Breast epithelium (tissue), 4 donors: ENCODE results near the gene PDZD4. TPM values are rescaled to one million over a fixed set of nuclear protein-coding genes. Genes with fewer than 3 reads are reported as not detected.

Experiments used
- DNase-seq, 2 donors: peaks; one replicate each; pipeline ENCODE4 v3.0.0-alpha.2; 2019; ENCODE audit warnings: low spot score in 2 of 2
- H3K27ac ChIP-seq, 2 donors: fragments of 200-600 bp; sonication (generic) in 1 of 2; one replicate each; pipeline ENCODE4 v1.5.1; 2016 to 2019; ENCODE audit warnings: mild to moderate bottlenecking in 1 of 2
- H3K27me3 ChIP-seq, 2 donors: fragments of 200-600 bp; sonication (generic) in 1 of 2; one replicate each; pipeline versions ENCODE4 v1.5.1 to v1.6.0; 2017 to 2019; ENCODE audit warnings: control low read depth in 1 of 2, mild to moderate bottlenecking in 1 of 2
- H3K36me3 ChIP-seq: fragments of 200-600 bp; one replicate; pipeline ENCODE4 v1.5.1; 2019
- H3K4me1 ChIP-seq, 2 donors: fragments of 200-600 bp; sonication (generic); one replicate each; pipeline ENCODE4 v1.5.1; 2016 to 2019; ENCODE audit warnings: control low read depth in 1 of 2
- H3K4me3 ChIP-seq, 3 donors: fragments of 200-600 bp; sonication (generic); 1 replicate in 2 of 3; 2 replicates in 1 of 3; pipeline ENCODE4 v1.5.1; 2016 to 2019; ENCODE audit warnings: mild to moderate bottlenecking in 3 of 3, moderate library complexity in 2 of 3
- H3K9me3 ChIP-seq, 2 donors: fragments of 200-600 bp; sonication (generic) in 1 of 2; one replicate each; pipeline ENCODE4 v1.5.1; 2016 to 2019; ENCODE audit warnings: control low read depth in 1 of 2
- POLR2A ChIP-seq: fragments of 450-650 bp; IDR thresholded peaks from one replicate; pipeline ENCODE4 v1.6.1; 2016; ENCODE audit warnings: antibody characterized with exemption, mild to moderate bottlenecking, moderate library complexity
- POLR2AphosphoS5 ChIP-seq, 3 donors: sonication (generic); formaldehyde crosslinking; IDR thresholded peaks; one replicate each; pipeline ENCODE4 v1.6.1; 2017; ENCODE audit warnings: antibody characterized with exemption in 3 of 3
- intact Hi-C: fragments of 100-400 bp; cut with DNase I; formaldehyde crosslinking; loops from one replicate; pipeline ENCODE4 v1.15.1; 2023; ENCODE audit warnings: low total_unique reads
- total RNA-seq, 3 donors: library from RNA; depleted of rRNA; stranded (reverse); fragments of >200 nt; gene quantifications; one replicate each; pipeline ENCODE4 v1.1.0, GENCODE V29; 2016
- TF ChIP-seq, protein P1 (sequence below), 3 donors: fragments of 450-650 bp; IDR thresholded peaks; one replicate each; pipeline ENCODE4 v1.5.1; 2016 to 2017; ENCODE audit warnings: antibody characterized with exemption in 3 of 3, mild to moderate bottlenecking in 3 of 3, moderate library complexity in 3 of 3

PDZD4 gene
- total RNA-seq, 3 donors from 2014 or later, result 0.80 to 5.6 (median 2.9) TPM

DNA sequence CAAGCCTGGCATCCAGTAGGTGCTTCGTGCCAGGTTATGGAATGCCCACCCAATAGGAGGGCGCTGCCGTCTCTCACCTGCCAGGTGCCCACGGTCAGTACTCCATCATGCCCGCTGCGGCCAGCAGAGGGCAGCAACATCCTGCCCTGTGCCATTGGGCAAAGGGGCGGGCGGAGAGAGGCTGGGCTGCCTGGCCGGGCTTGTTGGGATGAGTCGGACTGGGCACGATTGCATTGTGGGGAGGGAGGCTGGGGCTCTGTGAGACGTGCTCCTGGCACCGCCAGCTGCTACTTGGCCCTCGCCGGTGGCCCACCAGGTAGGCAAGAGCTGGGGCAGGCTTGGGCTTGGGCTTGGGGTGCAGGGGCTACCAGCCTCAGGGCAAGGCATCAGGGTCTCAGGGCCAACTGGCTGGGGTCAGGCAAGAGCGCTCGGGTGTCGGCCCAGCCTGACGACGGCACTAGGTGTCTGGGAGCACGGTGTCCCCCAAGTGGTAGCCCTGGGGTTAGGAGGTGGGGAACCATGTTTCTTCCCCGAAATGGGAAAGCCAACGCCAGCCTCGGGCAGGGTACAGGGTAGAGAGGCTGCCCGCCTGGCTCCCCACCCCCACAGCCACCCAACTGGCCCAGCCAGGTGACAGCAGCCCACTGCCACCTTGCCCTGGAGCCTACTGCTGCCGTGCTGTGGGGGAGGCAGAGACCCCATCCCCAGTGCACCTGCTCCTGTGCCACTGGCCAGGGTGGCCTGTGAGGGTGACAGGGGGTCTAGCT, 66.2 kb downstream of the PDZD4 start, which contains the start of gene PLXNB3:
TSS of gene PLXNB3 (plus strand) at position 261 of the 767 bp plus-strand sequence. CDS start 1,287 bp downstream, outside the sequence.
- no peaks in the 10 kb centered on the region for H3K36me3 ChIP-seq
- peaks cover 0 to 29% of the 10 kb centered on the region in 2 donors for H3K27me3 ChIP-seq
- no peaks in the 10 kb centered on the region for H3K4me1 ChIP-seq
- H3K27ac ChIP-seq, result peak within 1 kb of the TSS; percentile 66 to 83
- intact Hi-C loops, result loop anchor here (5.0 kb wide), 1 partner anchor 188 kb away; no protein-coding TSS in a partner anchor
- peak within 1 kb of the TSS in 2 of 3 donors; percentile 40 to 56 for H3K4me3 ChIP-seq
- peaks cover 0 to 3% of the 10 kb centered on the region in 2 donors for H3K9me3 ChIP-seq
- TF ChIP-seq POLR2AphosphoS5 (IDR thresholded peaks at IDR 0.05) (peak in 1 of 3 donors; percentile 48), POLR2A (no peak)
- TF ChIP-seq, protein P1, sequence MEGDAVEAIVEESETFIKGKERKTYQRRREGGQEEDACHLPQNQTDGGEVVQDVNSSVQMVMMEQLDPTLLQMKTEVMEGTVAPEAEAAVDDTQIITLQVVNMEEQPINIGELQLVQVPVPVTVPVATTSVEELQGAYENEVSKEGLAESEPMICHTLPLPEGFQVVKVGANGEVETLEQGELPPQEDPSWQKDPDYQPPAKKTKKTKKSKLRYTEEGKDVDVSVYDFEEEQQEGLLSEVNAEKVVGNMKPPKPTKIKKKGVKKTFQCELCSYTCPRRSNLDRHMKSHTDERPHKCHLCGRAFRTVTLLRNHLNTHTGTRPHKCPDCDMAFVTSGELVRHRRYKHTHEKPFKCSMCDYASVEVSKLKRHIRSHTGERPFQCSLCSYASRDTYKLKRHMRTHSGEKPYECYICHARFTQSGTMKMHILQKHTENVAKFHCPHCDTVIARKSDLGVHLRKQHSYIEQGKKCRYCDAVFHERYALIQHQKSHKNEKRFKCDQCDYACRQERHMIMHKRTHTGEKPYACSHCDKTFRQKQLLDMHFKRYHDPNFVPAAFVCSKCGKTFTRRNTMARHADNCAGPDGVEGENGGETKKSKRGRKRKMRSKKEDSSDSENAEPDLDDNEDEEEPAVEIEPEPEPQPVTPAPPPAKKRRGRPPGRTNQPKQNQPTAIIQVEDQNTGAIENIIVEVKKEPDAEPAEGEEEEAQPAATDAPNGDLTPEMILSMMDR (IDR thresholded peaks at IDR 0.05), result peak; percentile 64 to 87 (median 80)
- DNase-seq, result peak; percentile 78 to 87

- no peak for TF ChIP-seq POLR2A
- no peak for TF ChIP-seq POLR2AphosphoS5 (IDR thresholded peaks at IDR 0.05)
- TF ChIP-seq, protein P1 (IDR thresholded peaks at IDR 0.05), result no peak
- H3K4me1 ChIP-seq, result no peaks in the 10 kb centered on the region
Measured at GRCh38 chrX:153763298-153763932, 66.9 kb downstream of the PDZD4 start.

GRCh38 chrX:153762626-153763173, 67.6 kb downstream of the PDZD4 start:
- H3K27ac ChIP-seq, result no peak overlapping the region
- H3K4me1 ChIP-seq, result no peaks in the 10 kb centered on the region
- peaks cover 0 to 3% of the 10 kb centered on the region in 2 donors for H3K9me3 ChIP-seq
- intact Hi-C loops, result loop anchor here (5.0 kb wide), 1 partner anchor 190 kb away; no protein-coding TSS in a partner anchor
- TF ChIP-seq POLR2AphosphoS5 (IDR thresholded peaks at IDR 0.05) (no peak), POLR2A (no peak)
- TF ChIP-seq, protein P1 (IDR thresholded peaks at IDR 0.05), result no peak
- no peak for DNase-seq
- peaks cover 0 to 18% of the 10 kb centered on the region in 2 donors for H3K27me3 ChIP-seq
- no peak overlapping the region for H3K4me3 ChIP-seq
- H3K36me3 ChIP-seq, result no peaks in the 10 kb centered on the region

More at GRCh38 chrX:153763298-153763932, 66.9 kb downstream of the PDZD4 start:
- Histone ChIP-seq H3K36me3 (no peaks in the 10 kb centered on the region), H3K27ac (no peak overlapping the region), H3K9me3 (peaks cover 0 to 3% of the 10 kb centered on the region in 2 donors), H3K4me3 (no peak overlapping the region), H3K27me3 (peaks cover 0 to 24% of the 10 kb centered on the region in 2 donors)
- no peak for DNase-seq
- intact Hi-C loops, result loop anchor here (5.0 kb wide), 1 partner anchor 189 kb away; no protein-coding TSS in a partner anchor

DNA sequence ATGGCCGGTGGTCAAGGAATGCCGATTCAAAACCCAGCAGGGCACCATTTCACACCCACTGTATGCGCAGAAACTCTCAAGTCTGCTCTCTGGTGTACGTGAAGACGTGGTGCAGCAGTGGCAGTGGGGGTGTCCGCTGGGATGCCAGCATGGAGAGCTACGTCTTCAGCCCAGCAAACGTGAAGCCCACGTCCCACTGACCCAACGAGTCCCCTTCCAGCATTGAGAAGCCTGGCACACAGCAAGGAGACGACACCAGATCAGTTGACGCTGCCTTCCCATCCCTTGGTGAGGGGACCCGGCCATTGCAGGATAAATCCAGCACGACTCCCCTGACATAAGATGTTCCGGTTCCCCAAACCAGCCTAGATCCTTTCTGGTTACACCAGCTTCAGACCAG, 68.5 kb downstream of the PDZD4 start:
- no peak overlapping the region for H3K27ac ChIP-seq
- peaks cover 0 to 4% of the 10 kb centered on the region in 2 donors for H3K9me3 ChIP-seq
- H3K4me3 ChIP-seq, result no peak overlapping the region
- DNase-seq, result no peak
- intact Hi-C loops, result loop anchor here (5.0 kb wide), 1 partner anchor 190 kb away; no protein-coding TSS in a partner anchor
- no peaks in the 10 kb centered on the region for H3K36me3 ChIP-seq
- H3K4me1 ChIP-seq, result no peaks in the 10 kb centered on the region
- H3K27me3 ChIP-seq, result peaks cover 0 to 18% of the 10 kb centered on the region in 2 donors
- TF ChIP-seq POLR2A (no peak), POLR2AphosphoS5 (IDR thresholded peaks at IDR 0.05) (no peak)
- TF ChIP-seq, protein P1 (IDR thresholded peaks at IDR 0.05), result no peak
